Astrocyte (in vitro differentiated cells and primary cell): ENCODE measurements around the gene RAD51B.

Source experiments
- CTCF ChIP-seq: IDR thresholded peaks from 2 replicates; pipeline ENCODE4 v1.5.1; 2011; ENCODE audit warnings: low read depth, mild to moderate bottlenecking, inconsistent platforms, low read length, moderate library complexity; ENCODE audit not compliant: insufficient read depth
- EZH2 ChIP-seq: IDR thresholded peaks from 2 replicates; pipeline ENCODE4 v1.6.1; 2012; ENCODE audit warnings: mild to moderate bottlenecking, low read length, inconsistent platforms; ENCODE audit not compliant: insufficient read depth

GRCh38 chr14:68247676-68248268 lies 428.2 kb downstream of the RAD51B start:
- TF ChIP-seq CTCF (no peak), EZH2 (no peak)
